Stimulated activated CD8-positive, alpha-beta memory T cell treated with anti-CD3 and anti-CD28 coated beads, Interleukin-15, amount 100 ng/mL, for 48 hours (primary cell): ENCODE data around the gene TCEA2.

Experiments
- DNase-seq, 2 donors: peaks; one replicate each; pipeline ENCODE4 v3.0.0-alpha.2; 2020; ENCODE audit warnings: low read depth in 2 of 2

TCEA2 gene

GRCh38 chr20:64035933-64036345 lies 27.1 kb upstream of the TCEA2 start, which contains the start of gene C20orf204:
TSS of gene C20orf204 (plus strand) at chr20:64036182. CDS start at chr20:64036324, 142 bp downstream.
- DNase-seq, result no peak

GRCh38 chr20:64036346-64037198 lies 26.4 kb upstream of the TCEA2 start:
- peak; percentile 35 to 46 for DNase-seq

GRCh38 chr20:64037199-64037497 lies 25.9 kb upstream of the TCEA2 start:
- DNase-seq, result no peak

- no peak for DNase-seq
Measured at GRCh38 chr20:64037498-64038213, 25.3 kb upstream of the TCEA2 start.

- no peak for DNase-seq
Measured at GRCh38 chr20:64038224-64038564, 24.8 kb upstream of the TCEA2 start.

GRCh38 chr20:64038565-64039292 lies 24.3 kb upstream of the TCEA2 start:
- peak; percentile 69 to 73 for DNase-seq

- no peak for DNase-seq
Measured at GRCh38 chr20:64039293-64040160, 23.5 kb upstream of the TCEA2 start.

GRCh38 chr20:64040231-64041039 lies 22.6 kb upstream of the TCEA2 start:
- DNase-seq, result no peak

- no peak for DNase-seq
Measured at GRCh38 chr20:64041040-64041780, 21.8 kb upstream of the TCEA2 start.

- no peak for DNase-seq
Measured at GRCh38 chr20:64041781-64042053, 21.3 kb upstream of the TCEA2 start.

GRCh38 chr20:64042054-64042781 lies 20.8 kb upstream of the TCEA2 start:
- DNase-seq, result no peak

- no peak for DNase-seq
Measured at GRCh38 chr20:64043768-64044167, 19.2 kb upstream of the TCEA2 start.

- DNase-seq, result no peak
Measured at GRCh38 chr20:64044484-64045247, 18.3 kb upstream of the TCEA2 start.

GRCh38 chr20:64045346-64046011 lies 17.5 kb upstream of the TCEA2 start:
- no peak for DNase-seq

GRCh38 chr20:64047046-64047389 lies 16.0 kb upstream of the TCEA2 start:
- DNase-seq, result no peak

- no peak for DNase-seq
Measured at GRCh38 chr20:64047968-64048401, 15.0 kb upstream of the TCEA2 start.

- no peak for DNase-seq
Measured at GRCh38 chr20:64048402-64049044, 14.5 kb upstream of the TCEA2 start.
